ENCODE results near the gene XCR1. TPM values are rescaled to one million over a fixed set of nuclear protein-coding genes. Genes with fewer than 3 reads are reported as not detected.

The XCR1 gene
- total and polyA plus RNA-seq, 2 experiments from 2014 or later, result 0.27 to 0.30 TPM

DNA sequence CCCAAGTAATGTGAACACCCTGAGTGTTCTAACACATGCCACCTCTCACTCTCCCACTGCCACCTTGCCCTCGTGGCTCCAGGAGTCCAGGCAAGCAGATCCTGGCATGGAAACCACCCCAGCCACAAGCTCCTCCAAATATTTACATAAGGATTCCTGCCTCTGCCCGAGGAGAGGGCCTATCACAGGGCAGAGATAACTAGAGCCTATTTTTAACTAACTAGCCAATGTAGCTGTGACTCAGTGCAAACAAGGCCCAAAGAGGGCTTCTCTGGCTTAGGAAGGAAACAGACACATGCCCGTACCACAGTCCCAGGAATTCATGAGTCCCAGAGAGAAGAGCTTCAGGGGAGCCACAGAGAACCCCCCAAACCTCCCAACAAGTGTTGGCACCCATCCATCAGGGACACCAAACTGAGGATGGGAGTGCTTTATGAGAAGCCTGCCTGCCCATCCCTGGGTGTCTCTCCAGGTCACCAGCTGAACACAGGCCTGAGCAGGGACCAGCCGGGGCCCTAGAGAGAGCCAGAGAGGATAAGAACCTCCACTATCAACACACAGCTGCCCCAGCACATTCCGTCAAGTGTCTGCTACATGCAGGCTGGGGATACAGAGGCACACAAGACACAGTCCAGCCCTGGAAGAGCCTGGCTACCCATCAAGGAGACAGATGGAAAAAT, 40.8 kb downstream of the XCR1 start:
- DNase-seq (ENCODE audit: low spot score), result peak; percentile 69
- WGBS (ENCODE audit: low lambda C conversion rate, missing lambda C conversion rate), result 40% methylated on average over 5 of the region's 5 CpGs
- Histone ChIP-seq H3K27ac (peak overlapping the region; percentile 95), H2AFZ (no peak overlapping the region), H3K27me3 (no peaks in the 10 kb centered on the region), H4K20me1 (ENCODE audit: insufficient read depth, poor library complexity, severe bottlenecking) (no peaks in the 10 kb centered on the region), H3K4me3 (no peak overlapping the region), H3K4me1 (ENCODE audit: insufficient read depth) (peaks cover 66% of the 10 kb centered on the region), H3K9me3 (ENCODE audit: low read depth) (no peaks in the 10 kb centered on the region), H3K4me2 (peak overlapping the region; percentile 52), H3K9me2 (replicated peaks; ENCODE audit: insufficient read depth) (no peaks in the 10 kb centered on the region), H3K79me2 (peaks cover 56% of the 10 kb centered on the region), H3K36me3 (replicated peaks; ENCODE audit: insufficient read depth, low read depth) (no peaks in the 10 kb centered on the region)
- TF ChIP-seq CTCF (IDR thresholded peaks at IDR 0.05; ENCODE audit: poor library complexity) (no peak), EZH2 (IDR thresholded peaks at IDR 0.05; ENCODE audit: borderline replicate concordance) (no peak), EZH2phosphoT487 (IDR thresholded peaks at IDR 0.05; ENCODE audit: low read depth, severe bottlenecking, unreplicated experiment) (no peak)

- H3K9me3 ChIP-seq (ENCODE audit: low read depth), result no peaks in the 10 kb centered on the region
- H2AFZ ChIP-seq, result no peak overlapping the region
- peaks cover 49% of the 10 kb centered on the region for H3K79me2 ChIP-seq
- TF ChIP-seq EZH2 (IDR thresholded peaks at IDR 0.05; ENCODE audit: borderline replicate concordance), result no peak
- TF ChIP-seq EZH2phosphoT487 (IDR thresholded peaks at IDR 0.05; ENCODE audit: low read depth, severe bottlenecking, unreplicated experiment), result no peak
- no peak for TF ChIP-seq CTCF (IDR thresholded peaks at IDR 0.05; ENCODE audit: poor library complexity)
- H3K4me1 ChIP-seq (ENCODE audit: insufficient read depth), result peaks cover 66% of the 10 kb centered on the region
- H3K27ac ChIP-seq, result peak overlapping the region; percentile 95
- no peaks in the 10 kb centered on the region for H3K36me3 ChIP-seq (replicated peaks; ENCODE audit: insufficient read depth, low read depth)
- WGBS (ENCODE audit: low lambda C conversion rate, missing lambda C conversion rate), result 81% methylated on average over 13 of the region's 13 CpGs
- H3K4me2 ChIP-seq, result peak overlapping the region; percentile 25
- no peaks in the 10 kb centered on the region for H4K20me1 ChIP-seq (ENCODE audit: insufficient read depth, poor library complexity, severe bottlenecking)
- no peak overlapping the region for H3K4me3 ChIP-seq
- no peak for DNase-seq (ENCODE audit: low spot score)
- H3K27me3 ChIP-seq, result no peaks in the 10 kb centered on the region
- no peaks in the 10 kb centered on the region for H3K9me2 ChIP-seq (replicated peaks; ENCODE audit: insufficient read depth)
These were observed 41.6 kb downstream of the XCR1 start for GRCh38 chr3:45985532-45986302.

GRCh38 chr3:45984331-45985312, 42.7 kb downstream of the XCR1 start:
- H3K4me1 ChIP-seq (ENCODE audit: insufficient read depth), result peaks cover 60% of the 10 kb centered on the region
- H3K9me2 ChIP-seq (replicated peaks; ENCODE audit: insufficient read depth), result no peaks in the 10 kb centered on the region
- H4K20me1 ChIP-seq (ENCODE audit: insufficient read depth, poor library complexity, severe bottlenecking), result no peaks in the 10 kb centered on the region
- peaks cover 38% of the 10 kb centered on the region for H3K79me2 ChIP-seq
- no peak overlapping the region for H3K4me3 ChIP-seq
- no peaks in the 10 kb centered on the region for H3K27me3 ChIP-seq
- no peak overlapping the region for H2AFZ ChIP-seq
- TF ChIP-seq EZH2 (IDR thresholded peaks at IDR 0.05; ENCODE audit: borderline replicate concordance), result no peak
- TF ChIP-seq EZH2phosphoT487 (IDR thresholded peaks at IDR 0.05; ENCODE audit: low read depth, severe bottlenecking, unreplicated experiment), result no peak
- no peak for TF ChIP-seq CTCF (IDR thresholded peaks at IDR 0.05; ENCODE audit: poor library complexity)
- no peaks in the 10 kb centered on the region for H3K9me3 ChIP-seq (ENCODE audit: low read depth)
- peaks cover 6% of the 10 kb centered on the region for H3K36me3 ChIP-seq (replicated peaks; ENCODE audit: insufficient read depth, low read depth)
- peak; percentile 60 for DNase-seq (ENCODE audit: low spot score)
- peak overlapping the region; percentile 31 for H3K4me2 ChIP-seq
- WGBS (ENCODE audit: low lambda C conversion rate, missing lambda C conversion rate), result 63% methylated on average over 8 of the region's 8 CpGs
- H3K27ac ChIP-seq, result peak overlapping the region; percentile 95
